Activated naive CD4-positive, alpha-beta T cell treated with anti-CD3 and anti-CD28 coated beads for 36 hours (primary cell): ENCODE results near the gene WWP2. TPM values are rescaled to one million over a fixed set of nuclear protein-coding genes. Genes with fewer than 3 reads are reported as not detected.
"Not testable (repeated sequence)": the region's sequence is repeated elsewhere in the genome, so short reads cannot be mapped to it uniquely, and the experiment has no call there.

Experiments
- CTCF ChIA-PET: fragments of 350-600 bp; sonication (Branson Sonifier 250); formaldehyde crosslinking; loops from one replicate; lab custom pipeline; 2021; ENCODE audit warnings: antibody characterized with exemption; lab: Charles Lee
- DNase-seq: peaks from one replicate; pipeline ENCODE4 v3.0.0-alpha.2; 2020
- H3K27ac Mint-ChIP-seq: one replicate; pipeline ENCODE4 v1.8.0; 2021; ENCODE audit warnings: mild to moderate bottlenecking, mixed read lengths
- H3K27me3 Mint-ChIP-seq: one replicate; pipeline ENCODE4 v1.8.0; 2021; ENCODE audit warnings: low read depth, mixed read lengths
- H3K36me3 Mint-ChIP-seq: one replicate; pipeline ENCODE4 v1.8.0; 2021; ENCODE audit warnings: low read depth, mixed read lengths
- H3K4me1 Mint-ChIP-seq: one replicate; pipeline ENCODE4 v1.8.0; 2021; ENCODE audit warnings: low read depth, mixed read lengths
- H3K4me3 Mint-ChIP-seq: one replicate; pipeline ENCODE4 v1.8.0; 2021; ENCODE audit warnings: mild to moderate bottlenecking, moderate library complexity, mixed read lengths
- H3K9me3 Mint-ChIP-seq: one replicate; pipeline ENCODE4 v1.8.0; 2021; ENCODE audit warnings: mixed read lengths
- intact Hi-C: fragments of 100-400 bp; cut with micrococcal nuclease; formaldehyde crosslinking; loops from one replicate; pipeline ENCODE4 v1.15.1; 2023
- total RNA-seq, 2 experiments: library from RNA; stranded (reverse); gene quantifications; one replicate each; pipeline ENCODE4 v1.2.3, GENCODE V29; 2021

WWP2 gene
- total RNA-seq, 2 experiments from 2014 or later = 27.7 to 32.3 TPM

GRCh38 chr16:69839240-69839688 is 77.1 kb downstream of the WWP2 start:
- Mint-ChIP-seq H3K4me1 (no peaks in the 10 kb centered on the region), H3K27ac (no peak overlapping the region), H3K36me3 (peaks cover 3% of the 10 kb centered on the region), H3K27me3 (no peaks in the 10 kb centered on the region), H3K9me3 (no peaks in the 10 kb centered on the region), H3K4me3 (no peak overlapping the region)
- CTCF ChIA-PET = no interaction called here
- DNase-seq = no peak
- intact Hi-C loops = no loop called here

GRCh38 chr16:69839798-69840409 is 77.8 kb downstream of the WWP2 start:
- Mint-ChIP-seq H3K36me3 (peaks cover 3% of the 10 kb centered on the region), H3K27ac (no peak overlapping the region), H3K9me3 (no peaks in the 10 kb centered on the region), H3K4me3 (no peak overlapping the region), H3K27me3 (no peaks in the 10 kb centered on the region), H3K4me1 (no peaks in the 10 kb centered on the region)
- CTCF ChIA-PET = interaction anchor here (0.8 kb wide), 1 partner anchor 13 kb away, joined by 3 read pairs; no protein-coding TSS in a partner anchor
- DNase-seq = no peak
- intact Hi-C loops = no loop called here

DNA sequence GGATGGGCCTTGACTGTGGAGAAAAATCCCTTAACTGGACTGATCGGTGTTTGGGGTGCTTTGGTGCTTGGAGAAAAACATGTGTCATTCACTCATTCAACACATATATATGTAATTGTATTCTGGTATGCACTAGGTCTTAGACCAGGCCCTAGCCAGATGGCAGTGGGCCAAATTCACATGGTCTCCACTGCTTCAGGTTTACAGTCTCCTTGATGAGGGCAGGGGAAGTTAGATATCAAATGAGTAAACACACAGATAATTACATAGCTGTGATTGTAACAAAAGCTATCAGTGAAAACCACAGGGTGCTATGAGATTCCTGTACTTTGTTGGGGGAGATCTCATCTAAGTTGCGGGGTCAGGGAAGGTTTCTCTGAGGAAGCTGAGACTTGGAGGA is 78.8 kb downstream of the WWP2 start:
- H3K9me3 Mint-ChIP-seq = no peaks in the 10 kb centered on the region
- no peak for DNase-seq
- H3K4me1 Mint-ChIP-seq = no peaks in the 10 kb centered on the region
- H3K27ac Mint-ChIP-seq = no peak overlapping the region
- peaks cover 5% of the 10 kb centered on the region for H3K36me3 Mint-ChIP-seq
- H3K27me3 Mint-ChIP-seq = no peaks in the 10 kb centered on the region
- intact Hi-C loops = no loop called here
- no peak overlapping the region for H3K4me3 Mint-ChIP-seq
- CTCF ChIA-PET = interaction anchor here (1.2 kb wide), 1 partner anchor 89 kb away, joined by 3 read pairs; no protein-coding TSS in a partner anchor

DNA sequence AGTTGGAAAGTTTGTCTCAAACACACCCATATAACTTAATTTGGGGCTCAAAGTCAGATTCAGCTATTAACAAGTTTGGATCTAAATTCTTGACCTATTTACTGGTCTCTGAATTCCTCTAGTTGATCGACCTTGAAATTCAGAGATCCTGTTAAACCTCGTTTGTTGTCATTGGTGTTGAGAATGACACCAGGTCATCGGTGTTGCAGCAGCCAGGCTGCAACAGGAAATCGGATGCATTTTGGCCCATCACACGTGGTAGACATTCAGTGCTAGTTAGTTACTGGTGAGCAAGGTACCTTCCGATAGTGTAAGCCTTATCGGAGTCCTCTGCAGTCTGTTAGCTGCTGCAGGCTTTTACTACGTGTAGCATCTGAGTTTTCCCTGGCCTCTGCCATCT is 82.3 kb downstream of the WWP2 start:
- Mint-ChIP-seq H3K9me3 (no peaks in the 10 kb centered on the region), H3K36me3 (peaks cover 7% of the 10 kb centered on the region), H3K27ac (no peak overlapping the region), H3K4me3 (no peak overlapping the region), H3K27me3 (no peaks in the 10 kb centered on the region), H3K4me1 (no peaks in the 10 kb centered on the region)
- intact Hi-C loops = no loop called here
- no peak for DNase-seq
- CTCF ChIA-PET = interaction anchor here (1.2 kb wide), 1 partner anchor 86 kb away, joined by 3 read pairs; no protein-coding TSS in a partner anchor

GRCh38 chr16:69845181-69845580 is 83.0 kb downstream of the WWP2 start:
- no peak overlapping the region for H3K27ac Mint-ChIP-seq

DNA sequence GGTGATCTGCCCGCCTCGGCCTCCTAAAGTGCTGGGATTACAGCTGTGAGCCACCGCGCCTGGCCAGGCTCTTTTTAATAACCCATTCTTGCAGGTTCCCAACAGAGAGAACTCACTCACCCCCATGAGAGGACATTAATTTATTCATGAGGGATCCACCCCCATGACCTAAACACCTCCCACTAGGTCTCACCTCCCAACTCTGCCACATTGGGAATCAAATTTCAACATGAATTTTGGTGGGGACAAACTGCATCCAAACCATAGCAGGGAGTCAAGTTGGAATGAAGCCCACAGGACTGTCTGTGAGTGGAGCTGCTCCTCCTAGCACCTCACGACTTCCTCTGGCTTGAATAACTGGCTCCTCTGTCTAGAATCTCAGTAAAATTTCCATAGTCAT is 85.5 kb downstream of the WWP2 start:
- H3K4me1 Mint-ChIP-seq = no peaks in the 10 kb centered on the region
- no peak overlapping the region for H3K27ac Mint-ChIP-seq
- peaks cover 4% of the 10 kb centered on the region for H3K36me3 Mint-ChIP-seq
- no peaks in the 10 kb centered on the region for H3K27me3 Mint-ChIP-seq
- CTCF ChIA-PET = interaction anchor here (1.0 kb wide), 1 partner anchor 83 kb away, joined by 5 read pairs; no protein-coding TSS in a partner anchor
- no peak for DNase-seq
- intact Hi-C loops = no loop called here
- no peak overlapping the region for H3K4me3 Mint-ChIP-seq
- H3K9me3 Mint-ChIP-seq = no peaks in the 10 kb centered on the region

More at GRCh38 chr16:69845181-69845580, 83.0 kb downstream of the WWP2 start:
- Mint-ChIP-seq H3K27me3 (no peaks in the 10 kb centered on the region), H3K36me3 (peaks cover 7% of the 10 kb centered on the region), H3K4me3 (no peak overlapping the region), H3K9me3 (no peaks in the 10 kb centered on the region), H3K4me1 (no peaks in the 10 kb centered on the region)
- CTCF ChIA-PET = no interaction called here
- intact Hi-C loops = no loop called here
- no peak for DNase-seq

DNA sequence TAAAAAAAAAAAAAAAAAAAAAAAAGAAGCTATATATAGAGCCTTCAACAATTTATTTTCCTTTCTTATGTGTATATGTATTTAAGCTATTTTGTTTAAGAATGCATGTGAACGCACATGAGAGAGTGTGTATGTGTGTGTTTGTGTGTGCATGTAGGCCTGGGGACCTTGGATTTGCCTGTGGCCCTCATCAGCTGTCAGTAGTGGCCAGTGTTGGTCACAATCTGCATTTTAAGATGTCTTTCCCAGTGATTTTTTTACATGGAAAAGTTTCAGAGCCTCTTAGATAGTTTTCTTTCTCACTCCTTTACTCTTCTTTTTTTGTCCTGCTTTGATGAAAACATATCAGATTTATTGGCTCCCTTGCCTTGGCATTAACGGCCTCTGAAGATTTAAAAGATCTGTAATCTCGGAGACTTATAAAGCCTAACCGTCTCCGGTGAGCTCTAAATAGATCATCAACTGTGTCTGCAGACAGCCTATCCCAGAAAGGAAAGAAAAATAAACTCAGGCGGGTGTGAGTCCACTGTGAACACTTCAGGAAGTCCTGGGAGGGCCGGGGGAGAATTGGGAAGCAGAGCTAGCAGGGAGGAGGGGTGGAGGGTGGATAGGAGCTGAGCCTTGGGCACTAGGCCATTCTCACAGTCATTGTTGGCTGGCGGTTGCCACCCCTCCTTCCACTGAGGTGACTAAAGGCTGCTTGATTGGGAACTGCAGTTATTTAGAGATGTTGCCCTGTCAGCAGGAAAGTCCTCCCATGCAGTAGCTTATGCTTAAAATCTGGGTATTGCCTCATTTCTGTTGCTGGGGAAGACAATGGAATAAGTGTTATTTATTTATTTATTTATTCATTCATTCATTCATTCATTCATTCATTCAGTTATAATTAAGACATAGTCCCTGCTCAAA is 86.8 kb downstream of the WWP2 start:
- no peaks in the 10 kb centered on the region for H3K9me3 Mint-ChIP-seq
- H3K36me3 Mint-ChIP-seq = peaks cover 4% of the 10 kb centered on the region
- H3K27me3 Mint-ChIP-seq = no peaks in the 10 kb centered on the region
- H3K27ac Mint-ChIP-seq = no peak overlapping the region
- intact Hi-C loops = no loop called here
- CTCF ChIA-PET = interaction anchor here (1.0 kb wide), 1 partner anchor 82 kb away, joined by 5 read pairs; no protein-coding TSS in a partner anchor
- DNase-seq = no peak
- no peaks in the 10 kb centered on the region for H3K4me1 Mint-ChIP-seq
- no peak overlapping the region for H3K4me3 Mint-ChIP-seq

GRCh38 chr16:69851491-69852240 is 89.5 kb downstream of the WWP2 start:
- no peak overlapping the region for H3K27ac Mint-ChIP-seq
- CTCF ChIA-PET = interaction anchor here (0.7 kb wide), 2 partner anchors 56 to 764 kb away, joined by 3 read pairs; no protein-coding TSS in a partner anchor
- intact Hi-C loops = no loop called here
- DNase-seq = no peak
- no peaks in the 10 kb centered on the region for H3K36me3 Mint-ChIP-seq
- H3K9me3 Mint-ChIP-seq = no peaks in the 10 kb centered on the region
- no peaks in the 10 kb centered on the region for H3K27me3 Mint-ChIP-seq
- no peak overlapping the region for H3K4me3 Mint-ChIP-seq
- no peaks in the 10 kb centered on the region for H3K4me1 Mint-ChIP-seq

- no peak for DNase-seq
- H3K4me1 Mint-ChIP-seq = no peaks in the 10 kb centered on the region
- H3K4me3 Mint-ChIP-seq = no peak overlapping the region
- peaks cover 2% of the 10 kb centered on the region for H3K36me3 Mint-ChIP-seq
- H3K9me3 Mint-ChIP-seq = no peaks in the 10 kb centered on the region
- no peaks in the 10 kb centered on the region for H3K27me3 Mint-ChIP-seq
- intact Hi-C loops = no loop called here
- no peak overlapping the region for H3K27ac Mint-ChIP-seq
- CTCF ChIA-PET = interaction anchor here (0.7 kb wide), 1 partner anchor 135 kb away, joined by 3 read pairs; no protein-coding TSS in a partner anchor
Measured at GRCh38 chr16:69852815-69853214, 90.7 kb downstream of the WWP2 start.

GRCh38 chr16:69853481-69853880 is 91.3 kb downstream of the WWP2 start:
- intact Hi-C loops = no loop called here
- CTCF ChIA-PET = interaction anchor here (0.7 kb wide), 1 partner anchor 134 kb away, joined by 3 read pairs; no protein-coding TSS in a partner anchor
- H3K36me3 Mint-ChIP-seq = peaks cover 4% of the 10 kb centered on the region
- H3K27me3 Mint-ChIP-seq = no peaks in the 10 kb centered on the region
- no peaks in the 10 kb centered on the region for H3K4me1 Mint-ChIP-seq
- DNase-seq = no peak
- no peak overlapping the region for H3K27ac Mint-ChIP-seq
- H3K9me3 Mint-ChIP-seq = no peaks in the 10 kb centered on the region
- no peak overlapping the region for H3K4me3 Mint-ChIP-seq

- H3K36me3 Mint-ChIP-seq, H3K4me3 Mint-ChIP-seq, H3K27ac Mint-ChIP-seq, CTCF ChIA-PET, H3K4me1 Mint-ChIP-seq, DNase-seq, H3K9me3 Mint-ChIP-seq, H3K27me3 Mint-ChIP-seq, intact Hi-C loops: not testable (repeated sequence)
Measured at GRCh38 chr16:69854776-69855175, 92.6 kb downstream of the WWP2 start.

DNA sequence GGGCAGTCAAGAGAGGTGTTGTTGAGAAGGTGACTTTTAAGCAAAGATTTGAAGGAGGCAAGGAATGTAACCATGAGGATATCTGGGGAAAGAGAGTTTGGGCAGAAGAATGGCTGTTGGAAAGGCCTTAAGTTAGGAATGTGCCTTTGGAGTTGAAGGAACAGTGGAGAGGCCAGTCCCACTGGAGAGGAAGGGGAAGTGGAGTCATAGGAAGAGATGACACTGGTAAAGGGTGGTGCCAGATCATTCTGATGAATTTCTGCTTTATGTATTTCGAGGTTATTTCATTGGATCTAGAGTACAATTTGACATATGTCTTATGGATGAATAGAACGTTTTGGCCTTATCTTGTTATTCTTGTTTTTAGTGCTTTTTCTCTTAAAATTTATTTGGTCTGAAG is 93.5 kb downstream of the WWP2 start:
- Mint-ChIP-seq H3K4me3 (no peak overlapping the region), H3K27me3 (no peaks in the 10 kb centered on the region), H3K4me1 (no peaks in the 10 kb centered on the region), H3K27ac (no peak overlapping the region), H3K36me3 (peaks cover 7% of the 10 kb centered on the region), H3K9me3 (no peaks in the 10 kb centered on the region)
- no peak for DNase-seq
- CTCF ChIA-PET = no interaction called here
- intact Hi-C loops = no loop called here
